Cardiac septum (tissue), 1 donor: ENCODE results near the gene ACOXL. TPM values are rescaled to one million over a fixed set of nuclear protein-coding genes. Genes with fewer than 3 reads are reported as not detected.
"Not testable (repeated sequence)": the region's sequence is repeated elsewhere in the genome, so short reads cannot be mapped to it uniquely, and the experiment has no call there.

Source experiments
- DNase-seq: peaks from one replicate; pipeline ENCODE4 v3.0.0-alpha.2; 2020; ENCODE audit warnings: low spot score
- intact Hi-C: fragments of 100-400 bp; cut with DNase I; formaldehyde crosslinking; loops from one replicate; pipeline ENCODE4 v1.14.0; 2022
- total RNA-seq: library from RNA; stranded (reverse); fragmentation: NEBNext Ultra II Directional; extraction: Animal tissue kit (Norgen Biotek cat#: 25700); gene quantifications from one replicate; pipeline ENCODE4 v1.2.1, GENCODE V29; 2021
- donor health status: DM: no; HTN: no; CAD: no.

ACOXL gene
- total RNA-seq, 1 donor from 2014 or later: not detected

DNA sequence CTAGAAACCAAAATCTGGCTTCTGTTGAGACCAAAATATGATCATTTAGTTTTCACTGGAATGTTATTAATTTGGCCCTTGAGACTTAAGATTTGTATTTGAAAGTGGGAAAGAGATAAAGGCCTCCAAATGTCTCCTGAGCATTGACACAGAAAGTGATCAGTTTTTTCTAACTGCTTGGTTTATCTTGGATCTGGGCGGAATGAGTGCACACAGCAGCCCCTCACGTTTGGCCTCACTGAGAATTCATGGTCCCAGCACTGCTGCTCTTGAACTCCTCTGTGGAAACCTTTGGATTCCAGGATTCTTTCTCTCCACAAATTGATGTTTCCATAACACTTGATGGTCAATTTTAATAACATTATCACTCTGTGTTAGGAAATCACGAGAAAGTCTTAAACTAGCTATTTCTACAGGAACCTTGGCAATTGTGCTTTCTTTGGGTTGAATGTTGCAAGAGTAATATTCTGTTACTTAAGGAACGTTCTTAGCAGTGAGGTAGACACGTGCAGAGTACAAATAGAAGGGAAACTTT lies 208.1 kb downstream of the ACOXL start:
- no peak for DNase-seq
- intact Hi-C loops: no loop called here

DNA sequence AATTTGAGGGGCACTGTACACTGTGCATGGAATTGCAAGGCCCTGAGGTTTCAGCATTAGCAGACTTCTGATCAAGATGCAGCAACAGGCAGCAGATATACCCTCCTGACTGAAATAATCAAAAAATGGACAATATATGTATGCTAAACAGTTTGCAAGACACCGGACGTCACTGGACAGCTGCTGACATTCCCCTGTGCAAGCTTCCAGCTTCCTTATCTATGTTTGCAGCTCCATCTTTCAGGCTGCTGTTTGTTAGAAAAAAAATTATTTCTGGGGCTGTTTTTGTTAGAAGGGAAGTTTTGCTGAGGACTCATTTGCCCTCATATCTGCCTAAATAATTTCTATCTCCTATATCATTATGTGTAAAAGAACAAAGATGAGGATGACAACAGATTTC lies 208.9 kb downstream of the ACOXL start:
- DNase-seq: no peak
- intact Hi-C loops: no loop called here

DNA sequence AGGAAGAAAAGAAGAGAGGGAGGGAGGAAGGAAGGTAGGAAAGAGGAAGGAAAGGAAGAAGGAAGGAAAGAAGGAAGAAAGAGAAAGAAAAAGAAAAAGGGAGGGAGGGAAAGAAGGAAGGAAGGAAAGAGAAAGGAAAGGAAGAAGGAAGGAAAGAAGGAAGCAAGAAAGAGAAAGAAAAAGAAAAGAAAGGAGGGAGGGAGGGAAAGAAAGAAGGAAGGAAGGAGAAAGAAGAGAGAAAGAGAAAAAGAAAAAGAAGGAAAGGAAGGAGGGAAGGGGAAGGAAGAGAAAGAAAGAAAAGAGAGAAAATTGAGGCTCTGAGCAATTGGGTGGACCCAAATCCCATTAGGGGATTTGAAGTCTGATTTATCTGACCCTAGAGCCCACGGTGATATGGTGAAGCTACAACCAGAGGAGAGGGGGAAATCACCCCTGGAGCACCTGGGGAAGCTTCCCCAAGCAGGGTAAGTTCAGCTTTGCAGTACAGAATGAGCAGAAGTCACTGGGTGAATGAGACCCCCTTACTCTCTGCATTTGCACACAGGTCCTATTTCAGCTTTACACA lies 210.8 kb downstream of the ACOXL start:
- DNase-seq: no peak
- intact Hi-C loops: no loop called here

DNA sequence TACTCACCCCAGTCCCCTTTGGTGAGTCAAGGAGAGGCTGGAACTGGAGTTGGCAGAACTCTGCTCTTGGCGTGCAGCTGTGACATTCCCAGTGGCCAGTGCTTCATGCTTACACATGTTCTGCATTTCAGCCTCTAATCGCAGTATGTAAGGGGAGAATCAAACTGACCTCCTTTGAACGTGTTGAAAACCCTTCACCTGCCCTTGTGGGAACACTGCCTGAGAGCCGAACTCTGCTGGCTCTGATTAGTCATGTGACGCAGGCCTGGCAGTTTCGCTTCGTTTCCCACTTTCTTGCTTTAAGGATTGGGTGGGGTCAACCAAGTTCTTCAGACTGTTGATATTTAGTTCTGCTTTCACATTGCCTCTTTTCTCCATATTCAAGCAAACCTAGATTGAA lies 214.5 kb downstream of the ACOXL start:
- intact Hi-C loops: no loop called here
- DNase-seq: no peak

DNA sequence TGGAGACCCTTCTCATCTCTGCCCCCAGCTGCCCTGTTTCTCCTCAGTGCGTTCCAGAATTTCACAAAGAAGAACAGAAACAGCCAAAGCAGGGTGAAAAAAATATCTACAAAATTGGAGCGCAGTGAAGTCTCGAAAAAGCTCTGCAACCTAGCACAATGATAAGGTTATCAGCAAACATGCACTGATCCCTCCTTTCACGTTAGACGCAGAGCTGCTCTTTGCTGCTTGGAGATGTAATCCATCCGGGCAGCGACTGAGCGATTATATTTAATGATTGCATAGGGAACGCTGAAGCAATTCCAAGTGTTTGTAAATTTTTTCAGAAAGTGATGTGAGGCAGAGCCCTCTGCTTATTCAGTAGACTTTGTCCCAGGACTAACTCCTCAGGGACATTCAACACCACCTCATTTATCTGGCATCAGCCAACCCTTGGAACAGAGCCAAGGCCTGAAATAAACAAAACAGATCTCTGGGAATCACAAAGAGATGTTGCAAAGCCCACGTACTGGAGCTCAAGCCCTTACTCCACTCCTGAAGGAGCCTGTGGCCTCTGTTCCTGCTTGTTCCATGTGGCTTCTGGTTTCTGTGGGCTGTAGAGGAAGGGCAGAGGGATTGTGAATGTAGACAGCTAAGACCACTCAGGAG lies 215.8 kb downstream of the ACOXL start:
- intact Hi-C loops: no loop called here
- DNase-seq: no peak

DNA sequence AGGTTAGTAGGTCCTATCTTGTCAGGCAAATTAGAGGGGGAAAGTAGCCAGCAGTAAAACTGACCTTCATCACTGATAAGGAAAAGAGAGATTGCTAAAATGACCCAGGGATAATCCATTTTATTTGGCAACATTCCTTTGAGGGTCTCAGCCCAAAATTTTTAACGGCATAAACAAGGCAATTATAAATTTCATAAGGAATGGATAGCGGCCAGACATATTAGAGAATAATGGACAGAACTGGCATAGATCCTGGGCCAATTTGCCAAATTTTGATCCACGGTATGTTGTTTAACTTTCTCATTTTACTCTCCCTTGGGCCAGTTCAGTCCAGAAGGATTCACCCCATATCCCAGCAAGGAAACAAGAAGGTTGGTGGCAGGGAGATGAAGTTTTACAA lies 217.9 kb downstream of the ACOXL start:
- intact Hi-C loops: no loop called here

DNA sequence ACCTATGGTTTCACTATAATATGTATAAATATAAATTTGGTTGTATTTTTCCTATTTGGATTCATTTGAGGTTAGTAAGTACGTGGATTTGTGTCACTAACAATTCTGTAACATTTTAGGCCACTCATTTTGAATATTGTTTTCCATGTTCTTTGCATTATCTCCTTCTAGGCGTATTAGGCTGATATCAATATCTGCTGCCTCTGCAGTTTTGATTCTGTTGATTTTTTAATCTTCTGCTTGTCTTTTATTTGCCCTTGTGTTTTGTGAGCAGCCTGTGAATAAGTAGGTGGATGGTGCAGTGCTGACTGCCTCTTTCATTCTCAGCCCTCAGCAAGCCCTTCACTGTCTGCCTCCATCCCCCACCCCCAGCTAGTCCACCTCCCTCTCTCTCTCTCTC lies 222.7 kb downstream of the ACOXL start:
- intact Hi-C loops: no loop called here
- DNase-seq: no peak

More for the DNA sequence above, 217.9 kb downstream of the ACOXL start:
- no peak for DNase-seq

DNA sequence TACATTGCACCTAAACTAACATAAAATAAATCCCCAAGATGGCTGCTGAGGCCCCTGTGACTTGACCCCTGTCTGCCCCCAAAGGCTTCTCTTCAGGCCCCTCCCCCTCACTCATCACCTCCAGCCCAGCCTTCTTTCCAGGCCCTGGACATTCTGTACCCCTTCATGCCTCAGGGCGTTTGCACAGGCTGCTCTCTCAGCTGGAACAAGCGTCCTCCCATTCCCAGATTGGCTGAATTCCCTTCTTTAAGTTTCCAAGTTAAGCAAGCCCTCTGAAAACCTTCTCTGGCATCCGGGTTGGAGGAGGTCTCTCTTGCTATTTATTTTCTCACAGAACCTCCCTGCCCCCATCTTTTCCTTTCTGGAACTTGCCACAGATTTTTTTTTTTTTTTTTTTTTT lies 223.2 kb downstream of the ACOXL start:
- DNase-seq: no peak
- intact Hi-C loops: no loop called here

DNA sequence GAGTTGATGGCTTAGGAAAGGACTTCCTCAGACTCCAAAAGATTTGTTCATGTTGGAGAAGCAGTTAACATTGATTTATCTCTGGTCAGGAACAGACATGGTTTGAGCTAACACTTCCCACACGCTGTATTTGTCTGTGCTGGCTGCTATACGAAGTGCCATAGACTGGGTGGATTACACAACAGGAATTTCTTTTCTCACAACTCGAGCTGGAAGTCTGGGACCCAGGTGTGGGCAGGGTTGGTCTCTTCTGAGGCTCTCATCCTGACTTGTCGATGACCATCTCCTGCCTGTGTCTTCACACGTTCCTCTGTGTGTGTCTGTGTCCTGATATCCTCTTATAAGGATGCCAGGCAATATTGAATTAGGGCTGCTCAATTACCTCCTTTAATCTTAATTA lies 224.9 kb downstream of the ACOXL start:
- intact Hi-C loops: no loop called here
- no peak for DNase-seq

DNA sequence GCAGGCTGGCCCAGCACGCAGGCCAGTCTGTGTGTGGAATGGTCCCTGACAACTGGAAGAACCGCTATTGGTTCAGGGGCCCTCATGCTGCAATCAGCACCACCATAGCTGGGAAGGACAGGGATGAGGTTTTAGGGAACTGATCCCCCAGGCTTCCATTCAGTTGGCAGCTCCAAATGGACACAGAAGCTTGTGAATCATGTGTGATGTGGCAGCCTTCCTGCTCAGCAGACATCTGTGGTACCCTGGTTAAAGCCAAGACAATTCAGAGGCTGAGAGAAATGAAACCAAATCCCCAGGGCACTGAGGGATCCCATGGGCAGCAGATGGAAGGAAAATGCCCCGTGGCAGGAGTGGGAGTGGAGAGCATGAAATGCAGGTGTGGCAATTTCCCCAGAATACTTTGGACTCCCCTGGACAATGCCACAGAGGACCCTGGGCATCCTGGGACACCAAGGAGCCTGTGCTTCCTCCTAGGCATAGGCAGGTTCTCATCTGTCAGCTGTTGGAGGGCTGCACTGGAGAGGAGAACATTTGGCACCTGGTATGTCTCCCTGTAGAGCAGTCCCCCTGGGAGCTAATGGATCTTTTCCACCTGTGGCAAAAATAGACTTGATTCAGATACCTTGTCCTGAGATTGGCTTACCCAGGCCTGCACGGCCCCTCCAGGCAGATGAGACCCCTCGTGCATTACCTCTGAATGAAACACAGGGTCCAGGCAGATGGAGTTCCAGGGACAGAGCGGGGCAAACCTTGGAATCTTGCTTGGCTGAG lies 226.2 kb downstream of the ACOXL start:
- DNase-seq: no peak

DNA sequence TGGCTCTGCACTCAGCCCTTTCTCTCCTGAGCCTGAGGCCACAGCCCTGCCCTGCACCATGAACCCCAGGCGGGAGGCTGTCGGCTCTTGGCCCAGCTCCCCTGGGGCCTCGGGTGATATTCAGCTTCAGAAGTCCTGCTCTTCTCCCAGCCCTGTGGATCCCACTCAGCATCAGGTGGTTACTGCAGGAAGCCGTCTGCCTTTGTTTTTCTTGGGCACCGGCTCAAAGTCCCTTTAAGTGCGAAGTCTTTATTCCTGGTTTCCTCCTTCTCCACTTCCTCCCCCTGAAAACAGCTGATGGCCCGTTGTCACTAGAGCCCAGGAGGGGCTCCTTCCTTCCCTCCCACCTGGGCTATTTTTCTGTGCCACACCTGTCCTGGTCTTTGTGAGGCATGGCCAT lies 226.8 kb downstream of the ACOXL start:
- DNase-seq: no peak
- intact Hi-C loops: no loop called here

More for the DNA sequence above, 226.2 kb downstream of the ACOXL start:
- intact Hi-C loops: no loop called here

DNA sequence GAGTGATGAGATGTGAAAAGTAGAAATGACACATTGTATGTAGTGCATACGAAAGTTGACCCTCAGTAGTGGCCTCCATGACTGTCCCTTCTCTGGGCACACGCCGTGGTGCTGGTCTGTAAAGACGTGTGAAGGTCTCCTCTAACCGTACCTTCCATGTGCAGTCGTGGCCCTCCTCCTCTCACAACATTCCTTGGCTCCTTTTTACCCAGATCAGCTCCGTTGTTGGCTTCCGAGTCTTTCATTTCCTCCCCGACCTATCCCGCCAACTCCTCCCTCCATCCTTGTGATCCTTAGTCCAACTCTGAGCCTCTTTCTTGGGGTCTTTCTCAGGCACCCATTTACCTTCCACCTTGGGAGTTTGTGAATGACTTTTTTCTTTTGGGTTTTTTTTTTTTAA lies 227.9 kb downstream of the ACOXL start:
- intact Hi-C loops: no loop called here
- DNase-seq: no peak

DNA sequence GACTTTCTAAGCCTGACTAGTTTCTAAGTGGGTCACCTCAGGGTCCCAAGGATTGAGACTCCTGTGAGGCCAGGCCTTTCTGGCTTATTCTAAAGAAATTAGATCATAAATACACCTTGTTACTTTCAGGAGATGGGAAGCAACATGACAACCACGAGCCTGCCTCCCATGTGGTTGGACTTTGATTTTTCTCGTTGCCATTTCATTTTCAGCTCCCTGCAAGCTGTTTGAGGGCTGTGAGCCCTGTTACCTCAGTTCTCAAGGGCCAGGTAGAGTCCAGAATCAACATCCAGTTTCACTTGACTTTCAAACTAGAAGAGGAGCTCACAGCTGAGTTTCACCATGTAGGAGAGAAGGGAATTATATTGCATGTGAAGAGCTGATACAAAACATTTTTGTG lies 228.6 kb downstream of the ACOXL start:
- DNase-seq: no peak
- intact Hi-C loops: no loop called here

DNA sequence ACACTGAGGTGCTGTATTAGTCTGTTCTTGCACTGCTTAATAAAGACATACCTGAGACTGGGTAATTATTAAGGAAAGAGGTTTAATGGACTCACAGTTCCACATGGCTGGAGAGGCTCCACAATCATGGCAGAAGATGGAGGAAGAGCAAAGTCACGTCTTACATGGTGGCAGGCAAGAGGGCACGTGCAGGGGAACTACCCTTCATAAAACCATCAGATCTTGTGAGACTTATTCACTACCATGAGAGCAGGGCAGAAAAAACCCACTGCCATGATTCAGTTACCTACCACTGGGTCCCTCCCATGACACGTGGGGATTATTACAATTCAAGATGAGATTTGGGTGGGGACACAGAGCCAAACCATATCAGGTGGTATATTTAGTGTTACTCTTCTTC lies 229.3 kb downstream of the ACOXL start:
- DNase-seq, intact Hi-C loops: not testable (repeated sequence)

DNA sequence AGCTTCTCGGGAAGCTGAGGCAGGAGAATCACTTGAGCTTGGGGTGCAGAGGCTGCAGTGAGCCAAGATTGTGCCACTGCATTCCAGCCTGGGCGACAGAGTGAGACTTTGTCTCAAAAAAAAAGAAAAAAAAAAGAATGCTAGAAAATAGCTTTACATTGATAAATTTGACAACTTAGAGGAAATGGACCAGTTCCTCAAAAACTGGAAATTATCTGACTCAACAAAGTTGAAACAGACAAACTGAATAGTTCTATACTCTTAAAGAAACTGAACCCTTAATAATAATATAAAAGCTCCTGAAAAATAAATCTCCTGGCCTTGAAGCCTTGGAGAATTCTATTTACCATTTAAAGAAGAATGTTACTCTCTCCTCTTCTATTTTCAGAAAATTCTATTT lies 237.3 kb downstream of the ACOXL start:
- intact Hi-C loops: no loop called here
- no peak for DNase-seq

DNA sequence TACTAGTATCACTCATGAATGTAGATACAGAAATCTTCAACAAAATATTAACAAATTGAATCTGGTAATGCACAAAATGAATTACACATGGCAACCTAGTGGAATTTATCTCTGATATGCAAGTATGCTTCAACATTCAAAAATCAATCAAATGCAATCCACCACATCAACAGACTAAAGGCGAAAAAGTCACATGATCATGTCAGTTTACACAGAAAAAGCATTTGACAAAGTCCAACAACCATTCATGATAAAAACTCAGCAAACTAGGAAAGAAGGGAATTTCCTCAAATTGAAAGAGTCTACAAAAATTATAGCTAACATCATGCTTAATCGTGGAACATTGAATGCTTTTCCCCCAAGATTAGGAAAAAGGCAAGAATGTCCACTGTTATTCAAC lies 237.8 kb downstream of the ACOXL start:
- no peak for DNase-seq
- intact Hi-C loops: no loop called here

DNA sequence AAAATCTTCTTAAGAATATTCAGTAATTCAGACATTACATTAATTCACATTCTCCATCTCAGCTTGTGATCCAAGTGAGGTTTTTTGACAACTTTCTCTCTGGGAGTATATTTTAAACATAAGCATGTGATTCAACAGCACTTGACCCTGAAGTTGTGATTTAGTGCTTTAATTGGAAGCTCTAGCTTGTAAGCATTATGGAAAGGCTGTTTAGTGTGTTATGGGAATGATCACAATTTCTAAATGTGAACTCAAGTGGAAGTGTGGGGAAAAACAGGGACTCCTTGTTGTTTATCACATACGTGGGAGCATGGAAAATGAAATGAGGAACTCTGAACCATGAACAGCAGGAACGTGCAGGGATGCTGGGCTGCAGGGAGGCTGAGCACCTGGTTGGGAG lies 239.4 kb downstream of the ACOXL start:
- no peak for DNase-seq
- intact Hi-C loops: no loop called here

DNA sequence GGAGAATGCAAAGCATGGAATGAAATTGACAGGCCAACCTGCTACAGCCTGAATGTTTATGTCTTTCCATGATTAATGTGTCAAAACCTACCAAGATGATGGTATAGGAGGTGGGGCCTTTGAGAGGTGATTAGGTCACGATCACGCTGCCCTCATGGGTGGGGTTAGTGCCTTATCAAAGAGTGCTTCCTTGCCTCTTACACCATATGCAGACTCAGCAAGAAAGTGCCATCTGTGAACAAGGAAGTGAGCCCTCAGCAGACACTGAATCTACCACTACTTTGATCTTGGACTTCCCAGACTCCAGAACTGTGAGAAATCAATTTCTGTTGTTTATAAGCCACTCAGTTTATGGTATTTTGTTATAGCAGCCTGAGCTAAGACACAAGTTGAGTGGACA lies 240.9 kb downstream of the ACOXL start:
- intact Hi-C loops: no loop called here
- no peak for DNase-seq

DNA sequence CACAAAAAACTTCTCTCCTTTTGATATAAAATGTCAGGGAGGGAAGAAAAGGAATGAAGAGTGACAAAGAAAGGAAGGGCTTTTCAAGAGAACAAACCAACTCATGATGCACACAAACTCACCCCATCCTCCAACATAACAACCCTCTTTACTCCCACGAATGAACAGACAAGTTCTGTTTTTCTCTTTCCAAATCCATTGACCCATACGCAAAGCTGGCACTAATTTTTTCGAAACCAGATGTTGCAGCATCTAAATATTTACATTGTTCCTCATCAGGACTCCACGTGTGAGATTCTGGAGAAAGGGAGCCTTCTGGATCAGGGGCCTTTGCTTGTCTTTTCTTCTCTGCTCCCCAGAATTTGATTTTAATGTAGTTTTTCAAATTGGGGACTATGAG lies 245.0 kb downstream of the ACOXL start:
- no peak for DNase-seq
- intact Hi-C loops: no loop called here

DNA sequence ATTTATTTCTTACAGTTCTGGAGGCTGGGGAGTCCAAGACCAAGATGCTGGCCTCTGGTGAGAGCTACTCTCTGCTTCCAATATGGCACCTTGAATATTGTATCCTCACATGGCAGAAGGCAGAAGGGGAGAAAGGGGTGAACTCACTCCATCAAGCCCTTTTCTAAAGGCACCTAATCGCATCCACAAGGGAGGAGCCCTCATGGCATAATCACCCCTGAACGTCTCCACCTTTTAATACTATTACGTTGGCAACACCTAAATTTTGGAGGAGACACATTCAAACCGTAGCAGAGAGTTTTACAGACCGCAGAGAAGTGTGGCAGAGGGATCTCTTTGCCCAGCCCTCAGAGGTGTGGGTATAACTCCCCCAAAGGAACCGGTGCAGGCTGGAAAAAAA lies 245.8 kb downstream of the ACOXL start:
- intact Hi-C loops: no loop called here
- DNase-seq: no peak
